HCT116 (cell line): Measurements from ENCODE around the gene MCEMP1. TPM values are rescaled to one million over a fixed set of nuclear protein-coding genes. Genes with fewer than 3 reads are reported as not detected.

Experiments used
- ATAC-seq: fragments of 200-7000 bp; cut with Tn5 transposase; 2 replicates; pipeline ENCODE4 v1.9.1; 2020; ENCODE audit warnings: mild to moderate bottlenecking, moderate library complexity
- BruUV-seq: library from RNA; stranded (reverse); fragments of 400-500 nt; replicated peaks from 2 replicates; lab custom pipeline; 2021; lab: Mats Ljungman, UMichigan
- CTCF ChIA-PET: fragments of 300-600 bp; sonication (Branson Sonifier 250); formaldehyde crosslinking; loops from one replicate; lab custom pipeline; 2021; ENCODE audit warnings: antibody characterized with exemption; lab: Charles Lee
- POLR2A ChIA-PET: fragments of 300-600, 350-600 bp; sonication (Branson Sonifier 250); formaldehyde crosslinking; loops from one replicate; lab custom pipeline; 2021; ENCODE audit warnings: antibody characterized with exemption; lab: Charles Lee
- RAD21 ChIA-PET, 2 experiments: fragments of 300-600 bp; sonication (Branson Sonifier 250); formaldehyde crosslinking; loops; one replicate each; lab custom pipeline; 2023; ENCODE audit warnings: low total read pairs in 2 of 2; ENCODE audit not compliant: uncharacterized antibody in 2 of 2, unreplicated experiment in 2 of 2, low non-redundant PET in 1 of 2; lab: Charles Lee
- DNase-seq: peaks from one replicate; pipeline ENCODE4 v3.0.0-alpha.2; 2010; ENCODE audit warnings: low read depth, low spot score
- H2AFZ ChIP-seq: fragments of 200-600 bp; shearing (Covaris generic), sonication (generic); 2 replicates; pipeline ENCODE4 v1.6.1; 2017; ENCODE audit warnings: low read depth, mixed run types, mixed read lengths, antibody characterized with exemption, low read length; ENCODE audit not compliant: poor library complexity, severe bottlenecking
- H3K27ac ChIP-seq: 2 replicates; pipeline ENCODE4 v1.5.1; 2012; ENCODE audit warnings: low read depth, low read length
- H3K27me3 ChIP-seq: fragments of 200-600 bp; sonication (generic); 2 replicates; pipeline ENCODE4 v1.6.1; 2016; ENCODE audit warnings: mixed run types, low read length, mixed read lengths; ENCODE audit not compliant: insufficient read depth
- H3K36me3 ChIP-seq, 2 experiments: fragments of 200-500 bp in 1 of 2; fragments of 200-600 bp in 1 of 2; sonication (Bioruptor generic) in 1 of 2; sonication (generic) in 1 of 2; 2 replicates each; pipeline versions ENCODE4 v1.5.1 to v1.6.1; 2014 to 2016; ENCODE audit warnings: low read length in 2 of 2, inconsistent platforms in 1 of 2, mixed read lengths in 1 of 2, mixed run types in 1 of 2; ENCODE audit not compliant: insufficient read depth in 2 of 2, control insufficient read depth in 1 of 2
- H3K4me1 ChIP-seq, 2 experiments: fragments of 200-600 bp in 1 of 2; sonication (generic) in 1 of 2; 2 replicates each; pipeline versions ENCODE4 v1.5.1 to v1.6.1; 2012 to 2017; ENCODE audit warnings: low read length in 2 of 2, inconsistent platforms in 1 of 2, mild to moderate bottlenecking in 1 of 2, mixed read lengths in 1 of 2, mixed run types in 1 of 2, moderate library complexity in 1 of 2; ENCODE audit not compliant: insufficient read depth in 2 of 2, control insufficient read depth in 1 of 2
- H3K4me2 ChIP-seq: fragments of 200-600 bp; sonication (generic); 2 replicates; pipeline ENCODE4 v1.6.1; 2017; ENCODE audit warnings: mixed run types, low read length, mixed read lengths
- H3K4me3 ChIP-seq, 2 experiments: fragments of 200-600 bp in 1 of 2; sonication (generic) in 1 of 2; replicated peaks in 1 of 2; 2 replicates each; pipeline ENCODE4 v1.5.1; 2011 to 2016; ENCODE audit warnings: low read length in 2 of 2, control low read depth in 1 of 2, low read depth in 1 of 2, mild to moderate bottlenecking in 1 of 2, mixed read lengths in 1 of 2, mixed run types in 1 of 2
- H3K79me2 ChIP-seq: fragments of 200-600 bp; sonication (generic); 2 replicates; pipeline ENCODE4 v1.6.1; 2017; ENCODE audit warnings: mild to moderate bottlenecking, mixed run types, low read length, moderate library complexity, mixed read lengths; ENCODE audit not compliant: insufficient read depth
- H3K9ac ChIP-seq: fragments of 200-600 bp; sonication (generic); 2 replicates; pipeline ENCODE4 v1.6.1; 2016; ENCODE audit warnings: low read length, mixed read lengths
- H3K9me2 ChIP-seq: fragments of 200-600 bp; sonication (generic), shearing (Covaris generic); 2 replicates; pipeline ENCODE4 v1.6.1; 2017; ENCODE audit warnings: mixed run types, mild to moderate bottlenecking, moderate library complexity; ENCODE audit not compliant: insufficient read depth
- H3K9me3 ChIP-seq, 2 experiments: fragments of 200-500 bp in 1 of 2; fragments of 200-600 bp in 1 of 2; sonication (Bioruptor generic) in 1 of 2; sonication (generic) in 1 of 2; 2 replicates each; pipeline ENCODE4 v1.6.1; 2014 to 2017; ENCODE audit warnings: low read length in 2 of 2, mixed read lengths in 2 of 2, inconsistent platforms in 1 of 2, low read depth in 1 of 2, mild to moderate bottlenecking in 1 of 2, mixed run types in 1 of 2, moderate library complexity in 1 of 2; ENCODE audit not compliant: control insufficient read depth in 1 of 2, insufficient read depth in 1 of 2
- H4K20me1 ChIP-seq: fragments of 200-600 bp; sonication (generic), shearing (Covaris generic); 2 replicates; pipeline ENCODE4 v1.6.1; 2017; ENCODE audit warnings: mixed run types, mild to moderate bottlenecking, moderate library complexity; ENCODE audit not compliant: insufficient read depth
- CBX3 ChIP-seq: IDR thresholded peaks from 2 replicates; pipeline ENCODE4 v1.6.1; 2012; ENCODE audit warnings: low read depth
- CEBPB ChIP-seq: IDR thresholded peaks from 2 replicates; pipeline ENCODE4 v1.6.1; 2012; ENCODE audit warnings: low read depth
- CTCF ChIP-seq, 3 experiments: fragments of 200-600 bp in 1 of 3; sonication (generic) in 1 of 3; IDR thresholded peaks in 2 of 3; conservative IDR thresholded peaks in 1 of 3; 2 replicates each; pipeline ENCODE4 v1.5.1; 2012 to 2017; ENCODE audit warnings: low read depth in 2 of 3, low read length in 2 of 3, antibody characterized with exemption in 1 of 3, borderline replicate concordance in 1 of 3, control low read depth in 1 of 3, mild to moderate bottlenecking in 1 of 3, mixed read lengths in 1 of 3, mixed run types in 1 of 3, moderate library complexity in 1 of 3; ENCODE audit not compliant: insufficient read depth in 1 of 3
- EGR1 ChIP-seq: IDR thresholded peaks from 2 replicates; pipeline ENCODE4 v1.6.1; 2012; ENCODE audit warnings: low read depth
- ELF1 ChIP-seq: IDR thresholded peaks from 2 replicates; pipeline ENCODE4 v1.6.1; 2012; ENCODE audit warnings: low read depth, borderline replicate concordance
- EZH2 ChIP-seq: fragments of 200-600 bp; sonication (generic); IDR thresholded peaks from 2 replicates; pipeline ENCODE4 v1.6.1; 2017; ENCODE audit warnings: antibody characterized with exemption, mixed run types
- FOSL1 ChIP-seq: IDR thresholded peaks from 2 replicates; pipeline ENCODE4 v1.6.1; 2012; ENCODE audit warnings: low read depth
- JUND ChIP-seq: IDR thresholded peaks from 2 replicates; pipeline ENCODE4 v1.6.1; 2012
- POLR2A ChIP-seq: IDR thresholded peaks from 2 replicates; pipeline ENCODE4 v1.7.0; 2011; ENCODE audit warnings: borderline replicate concordance; ENCODE audit not compliant: insufficient read depth, insufficient read length; ENCODE audit errors: extremely low read depth
- POLR2AphosphoS5 ChIP-seq: IDR thresholded peaks from 2 replicates; pipeline ENCODE4 v1.6.1; 2011; ENCODE audit warnings: mild to moderate bottlenecking, low read depth, low read length, moderate library complexity
- RAD21 ChIP-seq: IDR thresholded peaks from 2 replicates; pipeline ENCODE4 v1.6.1; 2012; ENCODE audit warnings: low read depth, mild to moderate bottlenecking
- SP1 ChIP-seq: IDR thresholded peaks from 2 replicates; pipeline ENCODE4 v1.6.1; 2012; ENCODE audit warnings: low read depth
- SRF ChIP-seq: IDR thresholded peaks from 2 replicates; pipeline ENCODE4 v1.6.1; 2012; ENCODE audit warnings: low read depth
- TCF7L2 ChIP-seq: IDR thresholded peaks from 2 replicates; pipeline ENCODE4 v1.7.0; 2011; ENCODE audit warnings: borderline replicate concordance, inconsistent platforms; ENCODE audit not compliant: insufficient read depth, insufficient read length; ENCODE audit errors: extremely low read depth
- YY1 ChIP-seq: IDR thresholded peaks from 2 replicates; pipeline ENCODE4 v1.6.1; 2011; ENCODE audit warnings: low read length, low read depth, moderate library complexity, mild to moderate bottlenecking; ENCODE audit not compliant: insufficient replicate concordance; ENCODE audit errors: extremely low read depth
- ZFX ChIP-seq: fragments of 450-650 bp; IDR thresholded peaks from 2 replicates; pipeline ENCODE4 v1.6.1; 2017
- ZNF274 ChIP-seq: fragments of 200-500 bp; sonication (Bioruptor generic); IDR thresholded peaks from 2 replicates; pipeline ENCODE4 v1.6.1; 2014; ENCODE audit warnings: mild to moderate bottlenecking, low read depth, low read length, inconsistent platforms
- intact Hi-C: fragments of 100-400 bp; cut with micrococcal nuclease; formaldehyde crosslinking; loops from 2 replicates; pipeline ENCODE4 v1.10.0; 2022
- total RNA-seq: library from RNA; stranded (reverse); gene quantifications from one replicate; pipeline ENCODE4 v1.2.1, GENCODE V29; 2021; ENCODE audit not compliant: unreplicated experiment
- TF ChIP-seq, protein P1 (sequence below): IDR thresholded peaks from 2 replicates; pipeline ENCODE4 v1.6.1; 2012; ENCODE audit warnings: low read depth
- TF ChIP-seq, protein P2 (sequence below): IDR thresholded peaks from 2 replicates; pipeline ENCODE4 v1.6.1; 2012
- TF ChIP-seq, protein P3 (sequence below): IDR thresholded peaks from 2 replicates; pipeline ENCODE4 v1.6.1; 2011; ENCODE audit warnings: mild to moderate bottlenecking, low read length, moderate library complexity; ENCODE audit not compliant: insufficient replicate concordance; ENCODE audit errors: extremely low read depth

The MCEMP1 gene
- total RNA-seq, 1 experiment from 2014 or later: not detected

GRCh38 chr19:7654401-7654800, 22.5 kb upstream of the MCEMP1 start:
- Histone ChIP-seq H4K20me1 (no peaks in the 10 kb centered on the region), H3K79me2 (no peaks in the 10 kb centered on the region), H3K27ac (no peak overlapping the region), H3K9me2 (no peaks in the 10 kb centered on the region), H3K4me3 (no peak overlapping the region), H2AFZ (no peak overlapping the region), H3K36me3 (no peaks in the 10 kb centered on the region), H3K4me2 (no peak overlapping the region), H3K4me1 (peaks cover 3 to 12% of the 10 kb centered on the region in 2 experiments), H3K9me3 (no peaks in the 10 kb centered on the region), H3K27me3 (no peaks in the 10 kb centered on the region), H3K9ac (no peak overlapping the region)
- CTCF ChIA-PET: interaction anchor here (1.2 kb wide), 1 partner anchor 86 kb away, joined by 5 read pairs; no protein-coding TSS in a partner anchor
- intact Hi-C loops: no loop called here
- DNase-seq (no peak), ATAC-seq (no peak)
- no TSS peak for BruUV-seq
- RAD21 ChIA-PET: no interaction called here
- POLR2A ChIA-PET: no interaction called here
- TF ChIP-seq ZNF274: no peak
- TF ChIP-seq, protein P1, sequence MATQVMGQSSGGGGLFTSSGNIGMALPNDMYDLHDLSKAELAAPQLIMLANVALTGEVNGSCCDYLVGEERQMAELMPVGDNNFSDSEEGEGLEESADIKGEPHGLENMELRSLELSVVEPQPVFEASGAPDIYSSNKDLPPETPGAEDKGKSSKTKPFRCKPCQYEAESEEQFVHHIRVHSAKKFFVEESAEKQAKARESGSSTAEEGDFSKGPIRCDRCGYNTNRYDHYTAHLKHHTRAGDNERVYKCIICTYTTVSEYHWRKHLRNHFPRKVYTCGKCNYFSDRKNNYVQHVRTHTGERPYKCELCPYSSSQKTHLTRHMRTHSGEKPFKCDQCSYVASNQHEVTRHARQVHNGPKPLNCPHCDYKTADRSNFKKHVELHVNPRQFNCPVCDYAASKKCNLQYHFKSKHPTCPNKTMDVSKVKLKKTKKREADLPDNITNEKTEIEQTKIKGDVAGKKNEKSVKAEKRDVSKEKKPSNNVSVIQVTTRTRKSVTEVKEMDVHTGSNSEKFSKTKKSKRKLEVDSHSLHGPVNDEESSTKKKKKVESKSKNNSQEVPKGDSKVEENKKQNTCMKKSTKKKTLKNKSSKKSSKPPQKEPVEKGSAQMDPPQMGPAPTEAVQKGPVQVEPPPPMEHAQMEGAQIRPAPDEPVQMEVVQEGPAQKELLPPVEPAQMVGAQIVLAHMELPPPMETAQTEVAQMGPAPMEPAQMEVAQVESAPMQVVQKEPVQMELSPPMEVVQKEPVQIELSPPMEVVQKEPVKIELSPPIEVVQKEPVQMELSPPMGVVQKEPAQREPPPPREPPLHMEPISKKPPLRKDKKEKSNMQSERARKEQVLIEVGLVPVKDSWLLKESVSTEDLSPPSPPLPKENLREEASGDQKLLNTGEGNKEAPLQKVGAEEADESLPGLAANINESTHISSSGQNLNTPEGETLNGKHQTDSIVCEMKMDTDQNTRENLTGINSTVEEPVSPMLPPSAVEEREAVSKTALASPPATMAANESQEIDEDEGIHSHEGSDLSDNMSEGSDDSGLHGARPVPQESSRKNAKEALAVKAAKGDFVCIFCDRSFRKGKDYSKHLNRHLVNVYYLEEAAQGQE: no peak
- TF ChIP-seq ELF1: no peak
- TF ChIP-seq CBX3: no peak
- TF ChIP-seq TCF7L2: no peak
- no peak for TF ChIP-seq FOSL1
- TF ChIP-seq ZFX: no peak
- no peak for TF ChIP-seq POLR2A
- TF ChIP-seq, protein P2, sequence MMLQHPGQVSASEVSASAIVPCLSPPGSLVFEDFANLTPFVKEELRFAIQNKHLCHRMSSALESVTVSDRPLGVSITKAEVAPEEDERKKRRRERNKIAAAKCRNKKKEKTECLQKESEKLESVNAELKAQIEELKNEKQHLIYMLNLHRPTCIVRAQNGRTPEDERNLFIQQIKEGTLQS: no peak
- no peak for TF ChIP-seq YY1
- no peak for TF ChIP-seq POLR2AphosphoS5
- TF ChIP-seq JUND: no peak
- TF ChIP-seq SP1: no peak
- TF ChIP-seq RAD21: no peak
- TF ChIP-seq, protein P3, sequence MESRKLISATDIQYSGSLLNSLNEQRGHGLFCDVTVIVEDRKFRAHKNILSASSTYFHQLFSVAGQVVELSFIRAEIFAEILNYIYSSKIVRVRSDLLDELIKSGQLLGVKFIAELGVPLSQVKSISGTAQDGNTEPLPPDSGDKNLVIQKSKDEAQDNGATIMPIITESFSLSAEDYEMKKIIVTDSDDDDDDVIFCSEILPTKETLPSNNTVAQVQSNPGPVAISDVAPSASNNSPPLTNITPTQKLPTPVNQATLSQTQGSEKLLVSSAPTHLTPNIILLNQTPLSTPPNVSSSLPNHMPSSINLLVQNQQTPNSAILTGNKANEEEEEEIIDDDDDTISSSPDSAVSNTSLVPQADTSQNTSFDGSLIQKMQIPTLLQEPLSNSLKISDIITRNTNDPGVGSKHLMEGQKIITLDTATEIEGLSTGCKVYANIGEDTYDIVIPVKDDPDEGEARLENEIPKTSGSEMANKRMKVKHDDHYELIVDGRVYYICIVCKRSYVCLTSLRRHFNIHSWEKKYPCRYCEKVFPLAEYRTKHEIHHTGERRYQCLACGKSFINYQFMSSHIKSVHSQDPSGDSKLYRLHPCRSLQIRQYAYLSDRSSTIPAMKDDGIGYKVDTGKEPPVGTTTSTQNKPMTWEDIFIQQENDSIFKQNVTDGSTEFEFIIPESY: no peak
- TF ChIP-seq CTCF (IDR thresholded peaks at IDR 0.05 in 2 of 3, conservative IDR thresholded peaks at IDR 0.05 in 1 of 3; ENCODE audit: borderline replicate concordance in 1 of 3, insufficient read depth in 1 of 3, low read depth in 2 of 3, low read length in 2 of 3): no peak
- no peak for TF ChIP-seq EZH2
- no peak for TF ChIP-seq EGR1
- no peak for TF ChIP-seq SRF
- TF ChIP-seq CEBPB: no peak
- TF ChIP-seq, all 23 proteins: peak for 0
